ENCODE data around the gene STK32C. TPM values are rescaled to one million over a fixed set of nuclear protein-coding genes. Genes with fewer than 3 reads are reported as not detected.

STK32C gene
- total RNA-seq, 4 donors from 2014 or later = 1.3 to 5.6 (median 4.7) TPM

DNA sequence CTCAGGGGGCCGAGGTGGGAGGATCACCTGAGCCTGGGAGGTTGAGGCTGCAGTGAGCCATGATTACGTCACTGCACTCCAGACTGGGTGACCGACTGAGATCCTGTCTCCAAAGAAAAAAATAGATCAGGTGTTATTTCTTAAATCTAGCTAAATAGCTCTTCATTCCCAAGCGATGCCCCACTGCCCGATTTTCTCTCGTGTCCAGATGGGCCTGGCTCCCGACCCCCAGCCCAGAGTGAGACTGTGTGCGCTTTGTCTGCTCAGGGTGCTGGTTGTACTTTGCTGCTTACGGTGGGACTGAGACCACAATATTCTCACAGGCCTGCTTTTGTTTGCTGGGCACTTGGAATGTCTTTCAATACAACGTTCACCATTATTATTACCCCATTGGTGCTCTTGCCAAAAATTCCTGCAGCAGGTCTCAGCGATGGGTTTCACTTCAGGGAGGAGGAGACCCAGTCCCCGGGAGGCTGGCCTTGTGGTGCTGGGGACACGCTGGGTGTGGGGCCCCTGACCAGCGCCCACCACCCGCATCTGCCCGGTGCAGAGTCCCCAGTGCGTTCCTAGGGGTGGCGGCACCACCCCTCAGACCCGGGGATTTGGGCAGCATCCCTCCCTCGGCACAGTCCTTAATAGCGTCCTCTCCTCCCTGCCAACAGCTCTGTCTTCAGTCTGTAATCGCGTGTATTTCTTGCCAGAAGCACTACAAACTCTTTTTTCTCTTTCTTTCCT lies 141.4 kb downstream of the STK32C start:
- no peak overlapping the region for H3K4me3 ChIP-seq
- no peaks in the 10 kb centered on the region for H3K36me3 ChIP-seq
- no peak for DNase-seq (ENCODE audit: low spot score in 2 of 2)
- TF ChIP-seq EP300 (IDR thresholded peaks at IDR 0.05) (no peak), POLR2AphosphoS5 (IDR thresholded peaks at IDR 0.05) (no peak)
- H3K4me1 ChIP-seq = peaks cover 9% of the 10 kb centered on the region
- H3K9me3 ChIP-seq = no peaks in the 10 kb centered on the region
- H3K27me3 ChIP-seq = peaks cover 36% of the 10 kb centered on the region
- no peak overlapping the region for H3K27ac ChIP-seq
- WGBS = 79% methylated on average over 23 of the region's 23 CpGs

GRCh38 chr10:132165416-132165980 lies 142.3 kb downstream of the STK32C start:
- H3K36me3 ChIP-seq = no peaks in the 10 kb centered on the region
- no peak overlapping the region for H3K27ac ChIP-seq
- no peak for DNase-seq (ENCODE audit: low spot score in 2 of 2)
- H3K4me1 ChIP-seq = peaks cover 9% of the 10 kb centered on the region
- H3K4me3 ChIP-seq = no peak overlapping the region
- H3K27me3 ChIP-seq = peaks cover 28% of the 10 kb centered on the region
- no peak for TF ChIP-seq EP300 (IDR thresholded peaks at IDR 0.05)
- TF ChIP-seq POLR2AphosphoS5 (IDR thresholded peaks at IDR 0.05) = no peak
- no peak for TF ChIP-seq CTCF (IDR thresholded peaks at IDR 0.05)
- TF ChIP-seq POLR2A (IDR thresholded peaks at IDR 0.05) = no peak
- no peaks in the 10 kb centered on the region for H3K9me3 ChIP-seq
- WGBS = 81% methylated on average over 10 of the region's 21 CpGs

DNA sequence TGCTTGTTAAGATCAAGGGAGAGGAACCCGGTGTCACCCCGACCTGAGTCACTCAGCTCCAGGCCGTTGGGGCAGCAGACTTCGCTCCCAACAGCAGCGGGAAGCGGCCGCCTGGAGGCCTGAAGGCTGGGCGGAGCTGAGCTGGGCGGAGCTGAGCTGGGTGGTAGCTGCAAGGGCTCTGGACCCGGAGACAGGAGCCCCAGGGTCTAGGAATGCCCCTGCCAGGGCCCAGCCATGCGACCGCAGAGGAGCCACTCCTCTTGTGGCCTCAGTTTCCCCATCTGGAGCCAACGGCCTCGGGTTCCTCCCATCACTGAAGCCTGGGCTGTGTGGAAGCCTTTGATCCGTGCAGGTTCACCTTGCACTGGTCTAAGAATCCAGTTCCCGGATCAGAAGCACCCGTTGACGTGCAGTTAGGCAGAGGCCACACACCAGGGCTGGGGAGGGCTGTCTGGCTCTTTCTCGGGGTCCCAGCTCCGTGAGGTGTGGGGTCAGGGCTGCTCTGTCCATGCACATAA lies 142.9 kb downstream of the STK32C start:
- Histone ChIP-seq H3K4me1 (peaks cover 9% of the 10 kb centered on the region), H3K27me3 (peaks cover 22% of the 10 kb centered on the region), H3K27ac (no peak overlapping the region), H3K4me3 (no peak overlapping the region), H3K36me3 (no peaks in the 10 kb centered on the region), H3K9me3 (no peaks in the 10 kb centered on the region)
- TF ChIP-seq POLR2AphosphoS5 (IDR thresholded peaks at IDR 0.05) (no peak), CTCF (IDR thresholded peaks at IDR 0.05) (no peak), POLR2A (IDR thresholded peaks at IDR 0.05) (no peak), EP300 (IDR thresholded peaks at IDR 0.05) (no peak)
- no peak for DNase-seq (ENCODE audit: low spot score in 2 of 2)
- 42% methylated on average over 17 of the region's 20 CpGs for WGBS

DNA sequence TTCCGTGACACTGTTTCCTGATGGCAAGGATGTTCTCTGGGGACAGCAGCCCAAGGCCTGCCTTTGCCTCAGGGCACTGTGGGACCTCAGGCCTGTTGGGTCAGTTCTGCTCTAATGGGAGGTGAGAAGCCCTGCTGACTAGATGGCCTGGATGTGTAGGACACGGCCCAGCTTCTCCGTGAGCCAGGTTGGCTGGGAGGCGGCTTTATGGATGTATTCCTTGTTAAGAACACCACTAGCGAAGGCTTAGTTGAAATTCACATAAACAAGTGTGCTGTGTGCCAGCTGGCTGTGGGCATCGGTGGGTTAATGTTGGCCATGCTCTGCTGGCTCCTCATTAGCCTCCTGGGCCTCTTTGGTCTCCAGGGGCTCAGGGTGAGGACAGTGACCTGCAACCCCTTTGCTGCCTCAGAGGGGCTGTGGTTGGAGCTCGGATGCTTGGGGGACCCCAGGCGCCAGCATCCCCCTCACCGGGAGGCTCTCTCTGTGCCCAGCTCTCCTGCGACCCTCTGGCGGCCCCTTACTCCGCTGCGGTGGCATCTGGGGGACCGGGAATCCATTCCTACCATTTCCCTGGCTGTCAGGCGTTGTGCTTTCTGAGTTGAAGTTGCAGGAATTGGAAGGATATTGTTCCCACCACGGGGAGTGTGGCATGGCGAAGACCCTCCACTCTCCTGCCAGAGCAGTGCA lies 143.8 kb downstream of the STK32C start:
- TF ChIP-seq POLR2A (IDR thresholded peaks at IDR 0.05) = no peak
- no peak for TF ChIP-seq EP300 (IDR thresholded peaks at IDR 0.05)
- no peak for TF ChIP-seq CTCF (IDR thresholded peaks at IDR 0.05)
- 85% methylated on average over 8 of the region's 17 CpGs for WGBS
- peaks cover 17% of the 10 kb centered on the region for H3K27me3 ChIP-seq
- no peak for DNase-seq (ENCODE audit: low spot score in 2 of 2)
- H3K4me3 ChIP-seq = no peak overlapping the region
- H3K9me3 ChIP-seq = no peaks in the 10 kb centered on the region
- no peaks in the 10 kb centered on the region for H3K36me3 ChIP-seq
- no peak overlapping the region for H3K27ac ChIP-seq
- H3K4me1 ChIP-seq = peaks cover 9% of the 10 kb centered on the region

DNA sequence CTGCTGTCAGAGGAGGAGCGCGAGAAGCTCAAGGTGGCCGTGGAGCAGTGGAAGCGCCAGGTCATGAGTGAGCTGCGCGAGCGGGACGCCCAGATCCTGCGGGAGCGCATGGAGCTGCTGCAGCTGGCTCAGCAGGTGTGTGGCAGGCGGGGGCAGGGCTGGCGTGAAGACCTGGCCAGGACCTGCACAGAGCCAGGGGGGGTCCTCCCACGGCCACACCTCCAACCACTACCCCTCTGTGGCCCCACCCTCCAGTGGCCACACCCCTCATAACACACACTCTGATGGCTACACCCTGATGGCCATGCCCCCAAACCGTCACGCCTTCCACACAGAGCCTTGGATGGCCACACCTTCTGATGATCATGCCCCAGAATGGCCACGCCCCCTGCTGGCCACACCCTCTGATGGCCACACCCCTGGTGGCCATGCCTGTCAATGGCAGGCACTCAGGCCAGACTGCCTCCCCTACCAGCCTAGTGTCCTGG lies 144.4 kb downstream of the STK32C start:
- Histone ChIP-seq H3K27ac (no peak overlapping the region), H3K9me3 (no peaks in the 10 kb centered on the region), H3K4me1 (peaks cover 9% of the 10 kb centered on the region), H3K27me3 (peaks cover 15% of the 10 kb centered on the region), H3K4me3 (no peak overlapping the region), H3K36me3 (no peaks in the 10 kb centered on the region)
- TF ChIP-seq CTCF (IDR thresholded peaks at IDR 0.05) = no peak
- no peak for TF ChIP-seq POLR2AphosphoS5 (IDR thresholded peaks at IDR 0.05)
- TF ChIP-seq EP300 (IDR thresholded peaks at IDR 0.05) = no peak
- no peak for TF ChIP-seq POLR2A (IDR thresholded peaks at IDR 0.05)
- WGBS = 59% methylated on average over 12 of the region's 16 CpGs
- no peak for DNase-seq (ENCODE audit: low spot score in 2 of 2)

Data from suprapubic skin (tissue), 4 donors.